HL-60 (cell line): ENCODE measurements around the gene PDE8A.

Experiments used
- GABPA ChIP-seq: IDR thresholded peaks from 2 replicates; pipeline ENCODE4 v1.6.1; 2012; ENCODE audit warnings: low read depth
- POLR2AphosphoS5 ChIP-seq: IDR thresholded peaks from 2 replicates; pipeline ENCODE4 v1.6.1; 2012; ENCODE audit warnings: low read depth
- TF ChIP-seq, protein P1 (sequence below): IDR thresholded peaks from one replicate; pipeline ENCODE4 v1.5.1; 2011; ENCODE audit warnings: low read length, control low read depth, inconsistent platforms; ENCODE audit not compliant: insufficient read depth
- TF ChIP-seq, protein P2 (sequence below): IDR thresholded peaks from 2 replicates; pipeline ENCODE4 v1.6.1; 2012; ENCODE audit warnings: low read depth; ENCODE audit not compliant: insufficient replicate concordance

DNA sequence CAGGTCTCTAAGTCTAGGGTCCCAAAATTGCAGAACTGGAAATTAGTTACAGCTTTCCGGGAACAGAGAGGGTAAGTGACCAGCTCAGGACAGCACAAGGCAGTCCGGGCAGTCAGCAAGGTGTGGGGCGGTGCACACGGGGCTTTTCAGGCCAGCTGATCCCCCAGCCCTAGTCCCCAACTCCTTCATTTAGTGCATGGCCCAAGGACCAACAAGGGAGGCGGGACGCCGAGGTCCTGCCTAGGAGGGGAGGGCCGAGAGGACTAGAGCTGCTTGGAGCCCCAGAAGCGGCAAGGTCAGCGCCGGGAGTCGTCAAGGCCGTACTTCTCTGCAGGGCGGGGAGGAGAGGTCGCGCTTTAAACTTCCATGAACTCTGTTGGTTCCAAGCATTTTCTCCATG lies 2.0 kb upstream of the PDE8A start:
- TF ChIP-seq, protein P1, sequence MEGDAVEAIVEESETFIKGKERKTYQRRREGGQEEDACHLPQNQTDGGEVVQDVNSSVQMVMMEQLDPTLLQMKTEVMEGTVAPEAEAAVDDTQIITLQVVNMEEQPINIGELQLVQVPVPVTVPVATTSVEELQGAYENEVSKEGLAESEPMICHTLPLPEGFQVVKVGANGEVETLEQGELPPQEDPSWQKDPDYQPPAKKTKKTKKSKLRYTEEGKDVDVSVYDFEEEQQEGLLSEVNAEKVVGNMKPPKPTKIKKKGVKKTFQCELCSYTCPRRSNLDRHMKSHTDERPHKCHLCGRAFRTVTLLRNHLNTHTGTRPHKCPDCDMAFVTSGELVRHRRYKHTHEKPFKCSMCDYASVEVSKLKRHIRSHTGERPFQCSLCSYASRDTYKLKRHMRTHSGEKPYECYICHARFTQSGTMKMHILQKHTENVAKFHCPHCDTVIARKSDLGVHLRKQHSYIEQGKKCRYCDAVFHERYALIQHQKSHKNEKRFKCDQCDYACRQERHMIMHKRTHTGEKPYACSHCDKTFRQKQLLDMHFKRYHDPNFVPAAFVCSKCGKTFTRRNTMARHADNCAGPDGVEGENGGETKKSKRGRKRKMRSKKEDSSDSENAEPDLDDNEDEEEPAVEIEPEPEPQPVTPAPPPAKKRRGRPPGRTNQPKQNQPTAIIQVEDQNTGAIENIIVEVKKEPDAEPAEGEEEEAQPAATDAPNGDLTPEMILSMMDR, result no peak
- TF ChIP-seq POLR2AphosphoS5, result no peak
- TF ChIP-seq, protein P2, sequence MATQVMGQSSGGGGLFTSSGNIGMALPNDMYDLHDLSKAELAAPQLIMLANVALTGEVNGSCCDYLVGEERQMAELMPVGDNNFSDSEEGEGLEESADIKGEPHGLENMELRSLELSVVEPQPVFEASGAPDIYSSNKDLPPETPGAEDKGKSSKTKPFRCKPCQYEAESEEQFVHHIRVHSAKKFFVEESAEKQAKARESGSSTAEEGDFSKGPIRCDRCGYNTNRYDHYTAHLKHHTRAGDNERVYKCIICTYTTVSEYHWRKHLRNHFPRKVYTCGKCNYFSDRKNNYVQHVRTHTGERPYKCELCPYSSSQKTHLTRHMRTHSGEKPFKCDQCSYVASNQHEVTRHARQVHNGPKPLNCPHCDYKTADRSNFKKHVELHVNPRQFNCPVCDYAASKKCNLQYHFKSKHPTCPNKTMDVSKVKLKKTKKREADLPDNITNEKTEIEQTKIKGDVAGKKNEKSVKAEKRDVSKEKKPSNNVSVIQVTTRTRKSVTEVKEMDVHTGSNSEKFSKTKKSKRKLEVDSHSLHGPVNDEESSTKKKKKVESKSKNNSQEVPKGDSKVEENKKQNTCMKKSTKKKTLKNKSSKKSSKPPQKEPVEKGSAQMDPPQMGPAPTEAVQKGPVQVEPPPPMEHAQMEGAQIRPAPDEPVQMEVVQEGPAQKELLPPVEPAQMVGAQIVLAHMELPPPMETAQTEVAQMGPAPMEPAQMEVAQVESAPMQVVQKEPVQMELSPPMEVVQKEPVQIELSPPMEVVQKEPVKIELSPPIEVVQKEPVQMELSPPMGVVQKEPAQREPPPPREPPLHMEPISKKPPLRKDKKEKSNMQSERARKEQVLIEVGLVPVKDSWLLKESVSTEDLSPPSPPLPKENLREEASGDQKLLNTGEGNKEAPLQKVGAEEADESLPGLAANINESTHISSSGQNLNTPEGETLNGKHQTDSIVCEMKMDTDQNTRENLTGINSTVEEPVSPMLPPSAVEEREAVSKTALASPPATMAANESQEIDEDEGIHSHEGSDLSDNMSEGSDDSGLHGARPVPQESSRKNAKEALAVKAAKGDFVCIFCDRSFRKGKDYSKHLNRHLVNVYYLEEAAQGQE, result no peak
- TF ChIP-seq GABPA, result no peak
